HEK293T (cell line): ENCODE measurements around the gene NACA.

Experiments used
- ARNT ChIP-seq: fragments of 450-650 bp; IDR thresholded peaks from 2 replicates; pipeline ENCODE4 v1.6.1; 2017; ENCODE audit warnings: mild to moderate bottlenecking
- FOXK2 ChIP-seq: fragments of 450-650 bp; IDR thresholded peaks from 2 replicates; pipeline ENCODE4 v1.6.1; 2016; ENCODE audit warnings: mild to moderate bottlenecking
- FOXM1 ChIP-seq: fragments of 450-650 bp; IDR thresholded peaks from 2 replicates; pipeline ENCODE4 v1.6.1; 2017; ENCODE audit warnings: mild to moderate bottlenecking, borderline replicate concordance
- L3MBTL2 ChIP-seq: fragments of 450-650 bp; conservative IDR thresholded peaks from 2 replicates; pipeline ENCODE4 v1.6.1; 2016; ENCODE audit warnings: mild to moderate bottlenecking
- PKNOX1 ChIP-seq: fragments of 450-650 bp; IDR thresholded peaks from 2 replicates; pipeline ENCODE4 v1.6.1; 2016
- SP1 ChIP-seq: fragments of 450-650 bp; IDR thresholded peaks from 2 replicates; pipeline ENCODE4 v1.6.1; 2017
- SUZ12 ChIP-seq: fragments of 450-650 bp; IDR thresholded peaks from 2 replicates; pipeline ENCODE4 v1.6.1; 2016; ENCODE audit warnings: mild to moderate bottlenecking
- TARDBP ChIP-seq: fragments of 450-650 bp; IDR thresholded peaks from 2 replicates; pipeline ENCODE4 v1.6.1; 2016
- ZNF384 ChIP-seq: fragments of 450-650 bp; IDR thresholded peaks from 2 replicates; pipeline ENCODE4 v1.6.1; 2016

DNA sequence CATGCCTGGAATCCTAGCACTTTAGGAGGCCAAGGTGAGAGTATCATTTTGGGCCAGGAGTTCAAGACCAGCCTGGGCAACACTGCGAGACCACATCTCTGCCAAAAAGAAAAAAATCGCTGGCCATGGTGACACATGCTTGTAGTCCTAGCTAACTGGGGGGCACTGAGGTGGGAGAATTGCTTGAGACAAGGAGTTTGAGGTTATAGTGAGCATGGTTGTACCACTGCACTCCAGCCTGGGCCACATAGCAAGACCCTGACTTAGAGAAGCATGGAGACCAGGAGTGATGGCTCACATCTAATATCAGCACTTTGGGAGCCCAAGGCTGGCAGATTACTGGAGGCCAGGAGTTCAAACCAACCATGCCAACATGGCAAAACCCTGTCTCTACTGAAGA, 46.2 kb downstream of the NACA start:
- TF ChIP-seq L3MBTL2 (no peak), FOXM1 (no peak), TARDBP (no peak), ZNF384 (no peak), ARNT (no peak), PKNOX1 (no peak), SUZ12 (no peak), SP1 (no peak), FOXK2 (no peak)
